Central memory CD4-positive, alpha-beta T cell (primary cell): ENCODE results near the gene PSMB4.
"Not testable (repeated sequence)": the region's sequence is repeated elsewhere in the genome, so short reads cannot be mapped to it uniquely, and the experiment has no call there.

Source experiments
- DNase-seq: peaks from one replicate; pipeline ENCODE4 v3.0.0; 2022
- total RNA-seq, 3 experiments: gene quantifications; one replicate each; lab custom pipeline; 2026; lab: John Stamatoyannopoulos, UW

The PSMB4 gene
- total RNA-seq, result 161 to 370 (median 167) reads per million in 3 experiments

GRCh38 chr1:151399324-151400171, at the start of gene PSMB4:
TSS of gene PSMB4 (plus strand) at chr1:151399573. CDS start at chr1:151399588, 15 bp downstream.
- peak; percentile 87 for DNase-seq

GRCh38 chr1:151350323-151350722, 49.0 kb upstream of the PSMB4 start:
- not testable (repeated sequence) for DNase-seq

- no peak for DNase-seq
These were observed 47.2 kb upstream of the PSMB4 start for GRCh38 chr1:151352021-151352718.

GRCh38 chr1:151356696-151357095, 42.7 kb upstream of the PSMB4 start:
- no peak for DNase-seq

- DNase-seq, result no peak
These were observed 37.5 kb upstream of the PSMB4 start for GRCh38 chr1:151361883-151362282.

GRCh38 chr1:151362308-151363155, 36.8 kb upstream of the PSMB4 start:
- no peak for DNase-seq

- DNase-seq, result no peak
These were observed 34.4 kb upstream of the PSMB4 start for GRCh38 chr1:151364996-151365395.

GRCh38 chr1:151367658-151368392, 31.5 kb upstream of the PSMB4 start:
- DNase-seq, result no peak

GRCh38 chr1:151368393-151369301, 30.7 kb upstream of the PSMB4 start:
- DNase-seq, result no peak

- DNase-seq, result no peak
These were observed 30.1 kb upstream of the PSMB4 start for GRCh38 chr1:151369302-151369610.

GRCh38 chr1:151369621-151370048, 29.7 kb upstream of the PSMB4 start:
- no peak for DNase-seq

GRCh38 chr1:151370211-151370911, 29.0 kb upstream of the PSMB4 start:
- DNase-seq, result no peak

GRCh38 chr1:151371370-151372057, 27.9 kb upstream of the PSMB4 start:
- no peak for DNase-seq

- DNase-seq, result no peak
These were observed 27.1 kb upstream of the PSMB4 start, which contains the start of gene SELENBP1 for GRCh38 chr1:151372058-151372934. TSS of gene SELENBP1 (minus strand) at chr1:151372705. CDS start at chr1:151372641, 64 bp downstream.

GRCh38 chr1:151373196-151373595, 26.2 kb upstream of the PSMB4 start:
- no peak for DNase-seq

GRCh38 chr1:151377150-151377884, 22.1 kb upstream of the PSMB4 start:
- DNase-seq, result no peak

- DNase-seq, result no peak
These were observed 14.8 kb upstream of the PSMB4 start for GRCh38 chr1:151384584-151384983.

GRCh38 chr1:151386002-151386401, 13.4 kb upstream of the PSMB4 start:
- no peak for DNase-seq
